Kidney tubule cell (primary cell): ENCODE results near the gene FANCE.
"Not testable (repeated sequence)": the region's sequence is repeated elsewhere in the genome, so short reads cannot be mapped to it uniquely, and the experiment has no call there.

ENCODE experiments used
- DNase-seq: peaks from one replicate; pipeline ENCODE4 v3.0.0-alpha.2; 2018; ENCODE audit warnings: low spot score

FANCE gene

DNA sequence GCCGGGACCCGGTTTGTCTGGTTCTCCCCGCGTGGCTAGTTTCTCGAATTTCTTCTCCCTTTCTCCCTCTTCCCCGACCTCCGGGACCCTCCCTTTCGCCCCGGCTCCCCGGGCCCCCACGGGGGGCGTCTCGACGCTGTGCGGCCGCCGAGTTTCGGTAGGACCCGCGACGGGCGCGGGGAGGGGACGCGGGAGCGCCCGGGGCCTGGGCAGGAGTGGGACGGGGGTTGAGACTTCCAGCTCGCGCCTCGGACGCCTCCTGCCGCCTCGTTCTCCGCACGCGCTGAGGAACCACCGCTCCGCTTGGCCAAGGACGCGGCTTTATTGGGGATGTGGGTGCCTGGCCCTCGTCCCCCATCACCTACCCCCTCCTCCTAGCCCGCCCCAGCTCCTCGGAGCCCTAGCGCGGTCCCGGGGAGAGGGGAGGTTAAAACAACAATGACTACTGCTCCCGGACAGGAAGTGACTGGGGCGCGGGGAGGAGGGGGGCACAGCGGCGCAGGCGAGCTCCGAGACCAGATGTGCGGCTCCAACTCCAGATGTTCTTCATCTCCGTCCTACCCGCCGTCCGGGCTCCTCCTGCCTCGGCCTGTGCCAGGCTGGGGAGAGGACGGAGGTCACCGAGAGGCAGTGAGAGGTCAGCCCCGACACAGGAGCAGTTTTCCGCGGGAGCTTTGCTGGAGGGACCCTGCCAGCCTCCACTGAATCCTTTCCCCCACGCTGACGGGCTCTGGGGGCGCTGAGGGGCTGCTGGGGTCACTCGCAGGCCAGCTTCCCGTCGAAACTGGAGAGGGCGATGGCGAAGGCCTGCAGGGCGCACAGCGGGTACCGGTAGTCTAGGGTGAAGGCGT is 45.7 kb downstream of the FANCE start:
- DNase-seq, result peak; percentile 30

DNA sequence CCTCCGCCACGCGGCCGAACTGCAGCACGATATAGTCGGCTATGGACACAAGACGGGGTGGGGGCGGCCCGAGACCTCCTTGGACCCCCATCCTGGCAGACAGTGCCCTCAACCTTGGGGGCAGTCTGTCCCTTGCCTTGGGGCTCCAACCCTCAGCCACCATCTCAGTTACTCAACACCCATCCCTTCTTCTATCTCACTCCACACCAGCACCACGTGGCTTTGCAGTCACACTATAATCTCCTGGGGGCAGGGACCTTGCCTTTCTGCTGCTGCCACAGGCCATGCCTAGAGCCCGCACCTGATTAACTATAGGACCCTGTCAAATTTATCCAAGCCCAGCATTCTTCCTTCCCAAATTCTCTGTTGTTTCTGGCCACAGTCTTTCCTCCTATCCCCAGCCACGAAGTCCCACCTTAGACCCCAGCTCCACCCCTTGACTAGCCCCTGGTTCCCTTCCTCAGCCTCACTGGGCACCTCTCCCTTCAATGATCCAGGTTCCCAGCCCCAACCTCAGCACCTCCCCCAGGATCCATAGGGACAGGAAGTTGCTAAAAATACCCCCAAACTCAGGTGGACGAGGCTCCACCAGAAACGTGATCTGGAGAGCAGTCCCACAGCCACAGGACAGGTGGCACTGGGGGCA is 46.4 kb downstream of the FANCE start:
- no peak for DNase-seq

DNA sequence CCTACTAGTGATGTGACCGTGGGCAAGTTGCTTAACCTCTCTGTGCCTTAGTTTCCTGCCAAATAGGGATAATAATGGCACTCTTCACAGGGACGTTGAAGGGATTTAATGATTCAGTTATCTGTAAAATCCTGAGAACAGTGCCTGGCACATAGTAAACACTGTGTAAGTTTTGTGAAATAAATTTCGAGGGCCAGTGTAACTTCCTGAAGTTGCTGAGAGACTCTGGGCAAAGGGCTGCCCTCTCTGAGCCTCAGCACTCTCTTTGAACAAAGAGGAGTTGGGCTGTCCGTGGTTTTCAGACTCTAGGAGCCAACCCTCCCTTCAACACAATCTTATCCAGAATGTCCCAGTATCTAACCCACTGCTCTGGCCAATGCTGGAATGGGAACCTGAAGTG is 47.2 kb downstream of the FANCE start:
- no peak for DNase-seq

DNA sequence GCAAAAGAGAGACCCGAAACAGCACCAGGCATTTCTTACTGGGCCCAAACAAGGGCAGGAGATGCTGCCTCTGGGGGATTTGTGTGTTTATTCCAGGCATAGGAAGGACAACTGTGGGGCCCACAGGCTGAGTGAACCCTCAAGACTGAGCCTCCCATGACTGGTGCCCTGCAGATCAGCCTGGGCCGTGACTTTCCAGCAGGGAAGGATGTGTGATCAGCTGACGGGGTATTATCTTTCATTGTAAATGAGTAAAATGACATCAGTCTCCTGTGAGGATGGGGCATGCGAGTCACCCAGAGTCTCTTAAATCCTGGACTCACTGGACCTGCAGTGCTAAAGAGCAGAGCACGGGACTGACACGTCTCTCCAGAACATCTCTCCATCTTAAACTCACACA is 48.6 kb downstream of the FANCE start:
- DNase-seq, result peak; percentile 47

DNA sequence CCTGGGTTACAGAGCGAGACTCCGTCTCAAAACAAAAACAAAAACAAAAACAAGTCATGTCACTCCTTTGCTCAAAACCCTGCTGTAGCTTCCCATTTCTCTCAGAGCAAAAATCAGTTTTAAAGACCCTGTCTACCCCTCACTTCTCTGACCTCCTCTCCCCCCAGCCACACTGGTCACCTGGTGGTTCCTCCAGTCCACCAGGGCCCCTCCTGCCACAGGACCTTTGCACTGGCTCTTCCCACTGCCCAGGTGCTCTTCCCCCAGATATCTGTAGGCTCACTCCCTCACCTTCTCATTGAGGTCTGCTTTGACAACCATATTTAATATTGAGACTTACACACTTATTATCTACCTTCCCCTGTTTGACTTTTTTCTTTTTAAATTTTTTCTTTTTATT is 49.6 kb downstream of the FANCE start:
- no peak for DNase-seq

DNA sequence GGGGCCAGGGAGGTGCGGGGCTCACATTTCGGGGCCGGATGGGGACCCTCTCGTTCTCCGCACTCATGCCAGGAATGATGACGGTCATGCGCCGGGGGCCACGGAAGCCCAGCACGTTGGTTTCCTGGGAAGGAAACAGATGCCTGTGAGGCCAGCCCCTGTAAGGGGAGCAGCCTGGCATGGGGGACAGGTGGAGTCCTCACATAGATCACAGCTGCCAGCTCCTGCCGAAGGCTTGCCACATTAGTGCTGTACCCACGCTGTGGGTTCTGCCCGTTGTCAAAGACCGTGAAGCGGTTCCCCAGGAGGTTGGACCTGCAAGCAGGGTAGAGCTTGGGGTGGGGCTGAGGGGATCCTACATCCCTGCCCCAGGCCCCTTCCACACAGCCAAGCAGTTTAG is 51.4 kb downstream of the FANCE start:
- no peak for DNase-seq

DNA sequence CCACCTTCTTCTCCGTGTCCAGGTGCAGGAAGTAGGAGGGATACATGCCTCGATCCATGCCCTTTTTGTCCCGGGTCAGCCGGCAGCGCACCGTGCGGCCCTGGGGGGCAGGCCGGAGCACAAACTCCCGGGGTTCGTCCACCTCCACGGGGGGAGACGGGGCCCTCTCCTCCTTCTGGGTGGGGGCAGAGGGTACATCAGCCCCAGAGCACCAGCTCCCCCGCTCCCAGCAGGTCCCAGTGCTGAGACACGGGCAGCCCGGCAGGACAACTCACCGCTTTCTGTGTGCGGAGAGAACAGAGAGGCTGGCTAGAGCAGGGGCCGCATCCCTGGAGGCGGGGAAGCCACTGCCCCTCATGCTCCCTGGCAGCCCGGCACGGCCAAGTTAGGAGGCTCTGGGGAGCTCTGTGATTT is 53.9 kb downstream of the FANCE start:
- no peak for DNase-seq

DNA sequence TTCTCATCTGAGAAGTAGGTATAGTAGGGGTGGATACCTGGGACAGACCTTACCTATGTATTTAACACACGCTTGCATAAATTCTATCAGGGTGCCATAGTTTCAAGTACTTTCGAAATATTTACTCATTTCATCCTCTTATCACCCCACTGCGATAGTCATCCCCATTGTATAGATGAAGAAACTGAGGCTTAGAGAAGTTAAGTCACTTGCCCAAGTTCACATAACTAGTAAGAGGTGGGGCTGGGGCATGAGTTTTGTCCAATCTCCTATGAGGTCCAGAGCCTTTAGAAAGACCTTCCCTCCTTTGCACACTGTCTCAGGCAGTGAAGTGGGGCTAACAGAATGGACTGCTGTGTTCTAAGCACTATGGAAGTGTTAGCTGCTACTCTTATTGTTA is 54.4 kb downstream of the FANCE start:
- DNase-seq, result no peak

DNA sequence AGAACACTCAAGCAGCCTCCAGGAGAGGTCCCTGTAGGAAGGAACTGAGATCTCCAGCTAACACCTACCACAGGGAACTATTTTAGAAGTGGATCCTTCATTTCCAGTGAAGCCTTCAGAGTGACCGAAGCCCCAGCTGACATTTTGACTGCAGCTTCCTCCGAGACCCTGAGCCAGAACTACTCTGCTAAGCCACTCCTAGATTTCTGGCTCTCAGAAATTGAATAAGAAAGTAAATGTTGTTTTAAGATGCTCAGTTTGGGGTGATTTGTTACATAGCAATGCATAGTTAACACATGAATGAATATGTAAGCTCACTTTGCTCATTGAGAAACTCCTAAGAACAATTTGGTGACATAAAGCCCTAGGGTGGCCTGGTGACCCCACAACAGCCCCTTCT is 55.1 kb downstream of the FANCE start:
- no peak for DNase-seq

DNA sequence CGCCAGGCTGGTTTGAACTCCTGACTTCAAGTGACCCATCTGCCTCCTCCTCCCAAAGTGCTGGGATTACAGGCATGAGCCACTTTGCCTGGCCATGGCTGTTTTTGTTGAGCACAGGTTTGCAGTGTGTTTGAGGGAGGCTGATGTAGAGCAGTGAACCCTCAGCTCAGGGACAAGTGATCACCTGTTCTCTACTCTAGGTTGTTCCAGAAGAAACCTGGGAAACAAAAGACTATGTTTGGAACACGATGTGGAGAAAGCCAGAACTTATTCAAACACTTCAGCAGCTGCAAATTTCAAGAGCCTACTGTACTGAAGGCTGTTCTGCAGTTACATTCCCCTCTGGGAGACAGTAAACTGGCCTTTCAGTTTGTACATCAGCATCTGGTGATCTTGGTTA is 55.9 kb downstream of the FANCE start:
- no peak for DNase-seq

DNA sequence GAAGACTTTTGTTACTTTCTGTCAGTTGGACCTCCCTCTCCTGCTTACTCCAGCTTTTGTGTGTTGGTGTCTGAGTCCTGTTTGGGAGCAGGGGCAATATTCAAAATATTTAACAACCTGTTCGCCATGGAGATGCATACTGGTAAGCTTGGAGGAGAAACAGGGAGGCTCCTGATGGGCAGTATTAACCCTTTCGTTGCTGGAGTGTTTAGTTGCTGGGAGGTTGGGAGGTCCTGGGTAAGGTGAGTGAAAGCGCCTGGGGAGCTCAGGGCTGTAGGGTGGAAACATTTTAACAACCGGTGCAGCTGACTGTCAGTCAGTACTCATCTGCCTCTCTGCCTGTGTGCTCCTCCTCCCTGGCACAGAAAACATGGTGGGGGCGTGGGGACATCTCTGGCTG is 56.4 kb downstream of the FANCE start:
- DNase-seq, result no peak

DNA sequence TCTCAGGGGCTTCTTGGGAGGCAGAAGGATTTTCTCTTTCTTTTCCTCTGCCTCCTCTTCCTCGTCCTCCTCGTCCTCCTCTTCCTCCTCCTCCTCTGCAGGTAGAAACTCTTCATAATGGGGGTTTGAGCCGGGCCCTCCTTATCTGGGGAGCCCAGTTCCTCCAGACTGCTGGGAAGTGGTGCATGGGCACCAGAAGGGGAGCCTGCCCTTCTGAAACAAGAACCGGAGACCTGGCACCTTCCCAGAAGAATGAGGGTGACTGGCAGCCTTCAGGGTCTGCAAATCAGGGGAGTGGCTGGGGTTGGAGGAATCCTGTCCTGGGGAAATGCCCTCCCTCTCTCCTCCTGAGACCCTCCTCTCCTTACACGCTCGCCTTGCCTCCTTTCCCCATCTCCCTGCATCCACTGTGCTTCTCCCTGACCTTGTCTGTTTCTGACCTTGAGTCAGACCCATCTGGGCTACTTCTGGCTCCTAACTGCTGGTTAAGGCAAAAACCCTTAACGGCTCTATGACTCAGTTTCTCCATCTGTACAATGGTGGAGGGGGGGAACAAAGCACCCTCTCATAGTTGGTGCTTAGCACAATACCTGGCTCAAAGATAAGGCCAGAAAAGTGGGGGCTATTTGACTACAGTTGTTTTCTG is 58.9 kb downstream of the FANCE start:
- no peak for DNase-seq

DNA sequence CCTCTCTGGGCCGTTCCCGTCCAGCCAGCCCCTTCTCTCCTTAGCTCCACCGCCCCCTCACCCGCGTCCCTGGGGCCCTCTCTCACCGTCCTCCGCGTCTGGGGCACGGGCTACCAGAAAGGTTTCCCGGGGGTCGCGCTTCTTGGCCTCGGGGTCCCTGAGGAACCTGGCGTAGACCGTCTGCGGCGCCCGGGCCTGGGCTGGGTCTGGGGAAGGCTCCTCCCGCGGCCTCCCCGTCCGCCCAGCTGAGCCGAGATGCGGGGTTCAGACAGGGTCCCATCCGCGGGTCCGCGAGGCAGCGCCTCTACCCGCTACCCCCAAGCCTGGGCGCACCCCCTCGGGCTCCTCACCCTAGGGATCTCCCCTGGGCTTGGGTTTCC is 59.4 kb downstream of the FANCE start:
- DNase-seq, result no peak

DNA sequence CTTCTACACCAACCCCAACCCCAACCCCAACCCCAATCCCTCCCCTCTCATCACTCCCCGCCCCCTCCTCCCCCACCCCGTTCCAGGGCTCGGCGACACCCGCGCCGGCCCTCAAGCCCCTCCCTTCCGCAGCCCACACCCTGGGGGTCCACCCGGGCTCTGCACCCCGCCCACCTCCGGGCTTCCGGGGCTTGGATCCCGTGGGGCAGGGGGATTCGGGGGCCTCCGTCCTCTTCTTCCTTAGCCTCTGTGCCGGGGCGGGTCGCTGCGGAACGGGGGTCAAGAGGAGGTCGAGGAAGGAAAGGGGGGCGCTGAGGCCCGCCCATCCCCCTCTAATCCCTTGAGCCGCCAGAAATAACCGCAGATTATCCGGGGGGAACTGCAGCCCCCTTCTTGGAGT is 59.9 kb downstream of the FANCE start:
- no peak for DNase-seq

DNA sequence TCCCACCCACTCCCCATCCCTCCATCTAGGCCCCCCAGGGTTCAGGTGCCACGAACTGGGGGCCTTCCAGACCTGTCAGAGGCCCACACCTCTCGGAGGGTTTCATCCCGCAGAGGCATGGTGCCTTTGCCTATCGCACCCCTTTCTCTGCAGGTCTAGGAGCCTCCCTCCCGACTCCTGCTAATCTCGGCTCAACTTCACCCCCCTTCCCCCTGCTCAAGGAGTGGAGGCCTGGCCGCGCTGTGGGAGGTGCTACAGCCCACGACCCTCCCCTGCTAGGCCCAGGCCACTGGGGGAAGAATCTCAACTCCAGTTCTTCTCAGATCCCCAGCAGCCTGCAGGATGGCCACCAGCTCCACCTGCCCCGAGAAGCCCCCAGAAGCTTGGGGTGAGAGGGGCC is 60.6 kb downstream of the FANCE start, which contains the start of gene TULP1:
Gene TULP1 (minus strand): TSS at position 157 of the 400 bp plus-strand sequence. CDS start 38 bp downstream, at position 119.
- no peak for DNase-seq

DNA sequence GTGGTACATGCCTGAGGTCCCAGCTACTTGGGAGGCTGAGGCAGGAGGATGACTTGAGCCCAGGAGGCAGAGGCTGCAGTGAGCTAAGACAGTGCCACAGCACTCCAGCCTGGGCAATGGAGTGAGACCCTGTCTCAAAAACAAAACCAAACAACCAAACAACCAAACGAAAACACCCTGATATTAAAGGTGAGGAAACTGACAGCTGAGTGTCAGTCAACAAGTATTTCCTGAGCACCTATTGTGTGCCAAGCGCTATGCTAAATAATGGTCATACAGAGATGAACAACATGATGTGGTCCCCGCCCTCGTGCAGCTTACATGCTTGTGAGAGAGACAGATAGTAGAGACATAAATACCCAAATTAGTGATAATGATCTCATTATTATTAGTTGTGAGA is 62.4 kb downstream of the FANCE start:
- DNase-seq, result no peak

DNA sequence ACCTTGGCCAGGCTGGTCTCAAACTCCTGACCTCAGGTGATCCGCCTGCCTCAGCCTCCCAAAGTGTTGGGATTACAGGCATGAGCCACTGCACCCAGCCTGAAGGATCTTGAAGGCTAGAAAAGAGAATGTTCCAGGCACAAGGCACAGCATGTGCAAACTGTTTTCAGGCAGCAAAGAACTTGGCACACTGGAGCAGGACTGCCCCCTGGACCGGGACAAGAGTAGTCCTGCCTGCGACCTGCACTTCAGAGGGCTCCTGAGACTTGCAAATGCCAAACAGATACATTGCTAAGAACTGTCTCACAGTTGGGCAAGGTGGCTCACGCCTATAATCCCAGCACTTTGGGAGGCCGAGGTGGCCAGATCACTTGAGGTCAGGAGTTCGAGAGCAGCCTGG is 63.8 kb downstream of the FANCE start:
- DNase-seq, result not testable (repeated sequence)
